ENCODE data around the gene ATP1B1. TPM values are rescaled to one million over a fixed set of nuclear protein-coding genes. Genes with fewer than 3 reads are reported as not detected.

ATP1B1 gene
- total and polyA plus RNA-seq, 9 donors = 35.8 to 130 (median 81.0) TPM

DNA sequence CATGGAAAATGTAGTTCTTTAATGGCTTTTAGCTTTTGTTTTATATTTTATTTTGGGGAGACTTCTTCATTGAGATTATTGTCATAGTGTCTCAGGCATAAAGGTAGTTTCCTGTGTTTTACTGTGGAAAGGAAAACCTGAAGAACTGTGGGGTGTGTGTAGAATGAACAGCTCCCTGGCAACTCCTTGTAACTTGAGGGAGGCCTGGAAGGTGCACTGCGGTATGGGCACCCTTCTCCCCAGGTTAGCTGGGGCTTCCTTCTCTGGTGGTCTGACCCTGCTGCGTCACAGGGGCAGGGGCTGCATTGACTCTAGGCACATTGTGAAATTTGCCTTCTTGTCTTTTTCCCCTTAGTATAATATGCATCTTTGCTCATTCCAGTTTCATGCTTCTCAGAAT, 1.7 kb downstream of the ATP1B1 start:
- WGBS, 3 donors = 34 to 39% (median 37%) methylated on average over 2 of the region's 2 CpGs
- Histone ChIP-seq H3K27me3 (no peaks in the 10 kb centered on the region), H3K27ac (peak overlapping the region; percentile 44 to 59), H3K36me3 (no peaks in the 10 kb centered on the region), H3K4me3 (peak overlapping the region; percentile 93), H3K9me3 (no peaks in the 10 kb centered on the region), H3K4me1 (ENCODE audit: insufficient read depth) (peaks cover 11% of the 10 kb centered on the region)
- TF ChIP-seq EP300 (IDR thresholded peaks at IDR 0.05) (no peak), POLR2A (IDR thresholded peaks at IDR 0.05) (no peak)
- TF ChIP-seq, protein P1, sequence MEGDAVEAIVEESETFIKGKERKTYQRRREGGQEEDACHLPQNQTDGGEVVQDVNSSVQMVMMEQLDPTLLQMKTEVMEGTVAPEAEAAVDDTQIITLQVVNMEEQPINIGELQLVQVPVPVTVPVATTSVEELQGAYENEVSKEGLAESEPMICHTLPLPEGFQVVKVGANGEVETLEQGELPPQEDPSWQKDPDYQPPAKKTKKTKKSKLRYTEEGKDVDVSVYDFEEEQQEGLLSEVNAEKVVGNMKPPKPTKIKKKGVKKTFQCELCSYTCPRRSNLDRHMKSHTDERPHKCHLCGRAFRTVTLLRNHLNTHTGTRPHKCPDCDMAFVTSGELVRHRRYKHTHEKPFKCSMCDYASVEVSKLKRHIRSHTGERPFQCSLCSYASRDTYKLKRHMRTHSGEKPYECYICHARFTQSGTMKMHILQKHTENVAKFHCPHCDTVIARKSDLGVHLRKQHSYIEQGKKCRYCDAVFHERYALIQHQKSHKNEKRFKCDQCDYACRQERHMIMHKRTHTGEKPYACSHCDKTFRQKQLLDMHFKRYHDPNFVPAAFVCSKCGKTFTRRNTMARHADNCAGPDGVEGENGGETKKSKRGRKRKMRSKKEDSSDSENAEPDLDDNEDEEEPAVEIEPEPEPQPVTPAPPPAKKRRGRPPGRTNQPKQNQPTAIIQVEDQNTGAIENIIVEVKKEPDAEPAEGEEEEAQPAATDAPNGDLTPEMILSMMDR (IDR thresholded peaks at IDR 0.05) = no peak
- DNase-seq = peak in 2 of 5 donors; percentile 32 to 42
- intact Hi-C loops (cut with DNase I) = loop anchor here in 3 of 4 donors (5.0 to 10.0 kb wide), 3 partner anchors 377 to 503 kb away; partner anchors contain the start of gene SLC19A2 (in 2 of the 3)

DNA sequence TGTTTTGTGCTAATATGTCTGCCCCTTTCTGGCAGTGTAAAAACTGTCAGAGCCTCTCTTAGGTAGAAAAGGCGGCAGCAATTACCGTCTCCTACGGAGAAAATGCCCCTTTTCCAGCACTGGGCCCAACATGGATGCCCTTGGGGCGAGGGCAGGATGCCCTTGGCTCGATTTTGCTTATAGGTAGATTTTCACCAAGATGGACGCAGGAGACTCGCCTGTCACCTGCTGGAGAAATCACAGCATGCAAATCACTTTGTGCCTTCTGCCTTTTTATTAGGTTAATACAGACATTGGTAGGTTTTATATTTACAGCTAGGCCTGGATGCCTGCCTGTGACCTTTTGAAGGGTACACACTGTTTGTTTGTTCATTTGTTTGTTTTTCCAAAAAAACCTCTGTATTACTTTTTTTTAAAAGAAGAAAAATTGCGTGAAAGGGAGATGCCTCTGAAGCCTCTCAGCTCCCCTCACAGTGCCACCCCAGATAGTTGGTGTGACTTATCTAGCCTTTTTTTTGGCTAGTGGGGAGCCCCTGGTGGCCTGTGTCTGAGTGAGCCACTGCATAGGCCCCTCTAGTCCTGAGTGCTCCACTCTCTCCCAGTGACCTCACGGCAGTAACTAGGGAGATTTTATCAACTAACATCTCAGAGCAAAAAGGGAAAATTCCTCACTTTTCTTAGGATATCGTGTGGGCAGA, 2.5 kb downstream of the ATP1B1 start:
- Histone ChIP-seq H3K36me3 (no peaks in the 10 kb centered on the region), H3K4me1 (ENCODE audit: insufficient read depth) (peaks cover 11% of the 10 kb centered on the region), H3K27me3 (no peaks in the 10 kb centered on the region), H3K27ac (peak overlapping the region; percentile 44 to 59), H3K4me3 (peak overlapping the region; percentile 93), H3K9me3 (no peaks in the 10 kb centered on the region)
- intact Hi-C loops (cut with DNase I) = loop anchor here in 3 of 4 donors (5.0 to 10.0 kb wide), 3 partner anchors 376 to 504 kb away; partner anchors contain the start of gene SLC19A2 (in 2 of the 3)
- no peak for DNase-seq
- WGBS, 3 donors = 69 to 75% (median 74%) methylated on average over 10 of the region's 10 CpGs
- TF ChIP-seq, protein P1 (IDR thresholded peaks at IDR 0.05) = peak in 2 of 3 donors; percentile 14 to 25
- no peak for TF ChIP-seq POLR2A (IDR thresholded peaks at IDR 0.05)
- no peak for TF ChIP-seq EP300 (IDR thresholded peaks at IDR 0.05)

DNA sequence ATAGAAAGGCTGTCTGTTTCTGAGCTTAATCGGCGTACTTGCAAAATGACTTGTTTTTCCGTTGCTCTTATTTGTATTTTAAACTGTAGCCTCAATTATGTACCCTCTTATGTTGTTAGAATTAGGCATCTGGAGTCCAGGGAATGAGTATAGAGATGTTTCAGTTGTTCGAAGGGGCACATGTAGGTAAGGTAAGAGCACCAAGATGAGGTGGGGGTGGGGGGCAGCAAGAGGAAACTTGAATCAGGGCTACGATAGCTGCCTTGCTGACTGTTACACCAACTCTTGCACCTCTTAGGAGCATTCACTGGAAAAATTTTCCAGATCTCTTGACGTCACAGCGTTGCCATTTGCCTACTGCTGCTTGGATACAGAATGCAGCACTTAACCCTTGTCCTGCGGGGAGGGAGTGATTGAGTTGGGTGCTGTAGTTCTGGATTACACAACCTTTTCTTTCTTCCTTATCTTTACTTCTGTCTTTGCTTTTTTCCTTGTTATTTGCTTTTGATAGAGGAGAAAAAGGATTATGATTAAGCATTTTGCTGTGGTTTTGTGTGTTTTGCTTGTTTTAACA, 3.2 kb downstream of the ATP1B1 start:
- TF ChIP-seq, protein P1 (IDR thresholded peaks at IDR 0.05) = no peak
- TF ChIP-seq EP300 (IDR thresholded peaks at IDR 0.05) = no peak
- no peak for TF ChIP-seq POLR2A (IDR thresholded peaks at IDR 0.05)
- Histone ChIP-seq H3K9me3 (no peaks in the 10 kb centered on the region), H3K27me3 (no peaks in the 10 kb centered on the region), H3K27ac (peak overlapping the region in 1 of 2 donors; percentile 59), H3K36me3 (no peaks in the 10 kb centered on the region), H3K4me3 (peak overlapping the region; percentile 93), H3K4me1 (ENCODE audit: insufficient read depth) (peaks cover 11% of the 10 kb centered on the region)
- intact Hi-C loops (cut with DNase I) = loop anchor here in 3 of 4 donors (5.0 to 10.0 kb wide), 3 partner anchors 375 to 505 kb away; partner anchors contain the start of gene SLC19A2 (in 2 of the 3)
- peak; percentile 48 to 81 (median 58) for DNase-seq
- WGBS, 3 donors = 32 to 36% (median 35%) methylated on average over 8 of the region's 8 CpGs

DNA sequence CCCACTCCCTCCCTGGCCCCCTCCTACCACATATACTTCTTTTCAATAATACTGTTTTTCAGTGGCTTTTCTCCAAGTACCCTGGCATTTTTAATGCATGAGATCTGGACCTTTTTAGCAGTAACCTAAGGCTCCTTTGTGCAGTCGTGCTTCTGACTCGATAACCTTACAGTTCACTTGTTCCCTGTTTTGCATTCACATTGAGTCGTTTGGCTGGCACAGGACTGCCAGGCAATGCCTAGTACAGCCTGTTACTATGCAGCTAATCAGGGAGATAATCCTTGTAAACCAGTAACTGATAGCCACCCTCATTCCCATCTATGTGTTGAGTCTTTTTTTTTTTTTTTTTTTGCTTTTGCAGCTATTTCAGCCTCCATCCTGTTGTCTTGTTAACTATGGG, 3.7 kb downstream of the ATP1B1 start:
- TF ChIP-seq, protein P1 (IDR thresholded peaks at IDR 0.05) = no peak
- TF ChIP-seq EP300 (IDR thresholded peaks at IDR 0.05) = no peak
- no peak for TF ChIP-seq POLR2A (IDR thresholded peaks at IDR 0.05)
- no peak for DNase-seq
- Histone ChIP-seq H3K4me1 (ENCODE audit: insufficient read depth) (peaks cover 11% of the 10 kb centered on the region), H3K27me3 (no peaks in the 10 kb centered on the region), H3K27ac (peak overlapping the region in 1 of 2 donors; percentile 13), H3K36me3 (no peaks in the 10 kb centered on the region), H3K4me3 (peak overlapping the region; percentile 93), H3K9me3 (no peaks in the 10 kb centered on the region)
- WGBS, 3 donors = 11 to 15% (median 13%) methylated on average over 3 of the region's 3 CpGs
- intact Hi-C loops (cut with DNase I) = no loop called here
